HepG2 (cell line): ENCODE results near the gene PSMD2. TPM values are rescaled to one million over a fixed set of nuclear protein-coding genes. Genes with fewer than 3 reads are reported as not detected.

Source experiments
- DNMT1 ChIP-seq: sonication (generic); formaldehyde crosslinking; IDR thresholded peaks from 2 replicates; pipeline ENCODE4 v1.5.1; 2020; ENCODE audit warnings: mild to moderate bottlenecking, missing genetic modification reagents
- GATA4 ChIP-seq: sonication (generic); IDR thresholded peaks from 2 replicates; pipeline ENCODE4 v1.6.1; 2016; ENCODE audit warnings: antibody characterized with exemption, low read depth, borderline replicate concordance
- HOXA5 ChIP-seq: sonication (generic); formaldehyde crosslinking; IDR thresholded peaks from 2 replicates; pipeline ENCODE4 v1.4.0; 2020; ENCODE audit warnings: missing genetic modification reagents
- IRX3 ChIP-seq: sonication (generic); formaldehyde crosslinking; IDR thresholded peaks from 2 replicates; pipeline ENCODE4 v1.8.1; 2023; ENCODE audit warnings: mild to moderate bottlenecking, low read depth, missing genetic modification reagents, borderline replicate concordance
- KMT2A ChIP-seq: sonication (generic); formaldehyde crosslinking; IDR thresholded peaks from 2 replicates; pipeline ENCODE4 v1.4.0; 2020; ENCODE audit warnings: missing genetic modification reagents
- KMT2B ChIP-seq: IDR thresholded peaks from 2 replicates; pipeline ENCODE4 v1.6.1; 2016; ENCODE audit warnings: missing genetic modification reagents, missing compliant biosample characterization
- MAFK ChIP-seq, 2 experiments: IDR thresholded peaks in 1 of 2; conservative IDR thresholded peaks in 1 of 2; 2 replicates each; pipeline ENCODE4 v1.6.1; 2011; ENCODE audit warnings: improper control_type of control experiment in 2 of 2, low read length in 2 of 2
- MED8 ChIP-seq: sonication (generic); formaldehyde crosslinking; IDR thresholded peaks from 2 replicates; pipeline ENCODE4 v1.8.1; 2023; ENCODE audit warnings: mild to moderate bottlenecking, missing genetic modification reagents; ENCODE audit not compliant: insufficient replicate concordance
- NFE2L1 ChIP-seq: sonication (generic); formaldehyde crosslinking; IDR thresholded peaks from 2 replicates; pipeline ENCODE4 v1.4.0; 2020; ENCODE audit warnings: missing genetic modification reagents, mild to moderate bottlenecking, borderline replicate concordance
- NFYC ChIP-seq: IDR thresholded peaks from 2 replicates; pipeline ENCODE4 v1.6.1; 2016; ENCODE audit warnings: missing genetic modification reagents, missing compliant biosample characterization
- RELA ChIP-seq: sonication (generic); formaldehyde crosslinking; IDR thresholded peaks from 2 replicates; pipeline ENCODE4 v1.4.0; 2020; ENCODE audit warnings: missing genetic modification reagents
- SMARCE1 ChIP-seq: fragments of 450-650 bp; IDR thresholded peaks from 2 replicates; pipeline ENCODE4 v1.6.1; 2017; ENCODE audit warnings: borderline replicate concordance
- TBX2 ChIP-seq: sonication (generic); formaldehyde crosslinking; IDR thresholded peaks from 2 replicates; pipeline ENCODE4 v1.5.0; 2020; ENCODE audit warnings: missing genetic modification reagents, mild to moderate bottlenecking, borderline replicate concordance
- THAP7 ChIP-seq: sonication (generic); formaldehyde crosslinking; IDR thresholded peaks from 2 replicates; pipeline ENCODE4 v1.8.1; 2023; ENCODE audit warnings: mild to moderate bottlenecking, missing genetic modification reagents
- ZFP36L1 ChIP-seq: sonication (generic); formaldehyde crosslinking; IDR thresholded peaks from 2 replicates; pipeline ENCODE4 v1.8.0; 2022; ENCODE audit warnings: mild to moderate bottlenecking, missing genetic modification reagents, moderate library complexity
- ZNF230 ChIP-seq: sonication (generic); formaldehyde crosslinking; IDR thresholded peaks from 2 replicates; pipeline ENCODE4 v1.4.0; 2020; ENCODE audit warnings: mild to moderate bottlenecking, missing genetic modification reagents
- ZNF331 ChIP-seq: sonication (generic); formaldehyde crosslinking; IDR thresholded peaks from 2 replicates; pipeline ENCODE4 v1.4.0; 2020; ENCODE audit warnings: missing genetic modification reagents
- ZNF441 ChIP-seq: sonication (generic); formaldehyde crosslinking; IDR thresholded peaks from 2 replicates; pipeline ENCODE4 v1.7.0; 2021; ENCODE audit warnings: missing genetic modification reagents, borderline replicate concordance
- ZNF510 ChIP-seq: sonication (generic); formaldehyde crosslinking; IDR thresholded peaks from 2 replicates; pipeline ENCODE4 v1.4.0; 2020; ENCODE audit warnings: low read depth, mild to moderate bottlenecking, missing genetic modification reagents
- ZNF572 ChIP-seq: sonication (generic); formaldehyde crosslinking; IDR thresholded peaks from 2 replicates; pipeline ENCODE4 v1.5.1; 2020; ENCODE audit warnings: mild to moderate bottlenecking, missing genetic modification reagents
- ZNF639 ChIP-seq: conservative IDR thresholded peaks from 2 replicates; pipeline ENCODE4 v1.6.1; 2018; ENCODE audit warnings: missing genetic modification reagents
- ZNF646 ChIP-seq: sonication (generic); formaldehyde crosslinking; IDR thresholded peaks from 2 replicates; pipeline ENCODE4 v1.9.0; 2021; ENCODE audit warnings: mild to moderate bottlenecking, missing genetic modification reagents
- ZNF800 ChIP-seq: sonication (generic); formaldehyde crosslinking; IDR thresholded peaks from 2 replicates; pipeline ENCODE4 v1.4.0; 2020; ENCODE audit warnings: missing genetic modification reagents
- polyA plus RNA-seq, 8 experiments: library from polyadenylated mRNA; depleted of rRNA in 3 of 8; stranded (reverse) in 7 of 8; unstranded in 1 of 8; fragments of >200 nt; fragmentation: Illumina TruSeq in 4 of 8; extraction: Trizol in 4 of 8; gene quantifications; 2 replicates each; pipeline versions ENCODE4 v1.2.1 to v1.2.3, GENCODE V29; 2011 to 2016; ENCODE audit warnings: low read depth in 4 of 8, missing spikeins in 1 of 8, mixed read lengths in 1 of 8; ENCODE audit not compliant: insufficient read depth in 1 of 8
- total RNA-seq, 5 experiments: library from RNA; depleted of rRNA; stranded (reverse); fragments of >200 nt; fragmentation: Illumina TruSeq; extraction: Trizol; gene quantifications; 2 replicates each; pipeline ENCODE4 v1.2.3, GENCODE V29; 2016; ENCODE audit warnings: low read depth in 1 of 5

The PSMD2 gene
- total and polyA plus RNA-seq, 2 of the 13 experiments (the other 11 are each of a cell fraction or from before 2014, with no cell fraction given), result 125 to 200 TPM

GRCh38 chr3:184315543-184315867 lies 16.5 kb downstream of the PSMD2 start (continued):
- TF ChIP-seq ZNF800 (CRISPR knock-in tag), result no peak
- no peak for TF ChIP-seq RELA (CRISPR knock-in tag)
- TF ChIP-seq DNMT1 (CRISPR knock-in tag), result no peak
- no peak; the same call in 1 of the 2 replicates for TF ChIP-seq TBX2
- no peak for TF ChIP-seq GATA4
- TF ChIP-seq ZNF230 (CRISPR knock-in tag), result 0 out of 2 replicates have a peak, but pooled peaks have one; percentile 18
- TF ChIP-seq ZNF639 (CRISPR knock-in tag), result no peak
- TF ChIP-seq ZNF572 (CRISPR knock-in tag), result no peak
- TF ChIP-seq SMARCE1, result no peak
- no peak for TF ChIP-seq NFE2L1 (CRISPR knock-in tag)
- no peak for TF ChIP-seq HOXA5 (CRISPR knock-in tag)
- no peak for TF ChIP-seq ZFP36L1 (CRISPR knock-in tag)
- peak; percentile 18; the same call in 1 of the 2 replicates for TF ChIP-seq IRX3
- TF ChIP-seq KMT2B (CRISPR knock-in tag), result no peak
- no peak for TF ChIP-seq KMT2A (CRISPR knock-in tag)
- TF ChIP-seq ZNF441, result no peak
- TF ChIP-seq ZNF510 (CRISPR knock-in tag), result no peak
- no peak for TF ChIP-seq MED8 (CRISPR knock-in tag)
- no peak for TF ChIP-seq NFYC (CRISPR knock-in tag)
- TF ChIP-seq THAP7 (CRISPR knock-in tag), result no peak
- no peak for TF ChIP-seq MAFK (conservative IDR thresholded peaks at IDR 0.05 in 1 of 2, IDR thresholded peaks at IDR 0.05 in 1 of 2; ENCODE audit: low read length in 2 of 2)
- no peak for TF ChIP-seq ZNF331 (CRISPR knock-in tag)
- no peak for TF ChIP-seq ZNF646 (CRISPR knock-in tag)
